ENCODE measurements around the gene GCN1.

The GCN1 gene

DNA sequence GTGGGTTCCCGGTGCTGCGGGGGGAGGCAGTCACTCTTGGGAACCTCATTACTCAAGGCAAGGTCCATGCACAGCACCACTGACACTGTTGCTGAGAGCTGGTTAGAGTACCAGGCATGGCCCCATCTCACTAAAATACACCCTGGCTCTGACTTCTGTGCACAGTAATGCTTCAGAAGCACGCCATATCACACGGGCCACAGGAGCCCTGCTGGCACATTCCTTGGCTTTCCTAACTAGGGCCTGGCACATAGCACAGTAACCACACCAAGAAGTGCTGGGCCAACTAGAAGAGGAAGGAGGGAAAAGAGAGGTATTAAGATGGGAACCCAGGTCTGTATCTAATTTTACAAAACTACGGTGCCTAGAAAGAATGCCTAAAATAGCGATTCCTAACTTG lies 64.5 kb downstream of the GCN1 start:
- no peaks in the 10 kb centered on the region for H3K27me3 ChIP-seq (ENCODE audit: control insufficient read depth, insufficient read depth, low read length)
- H3K36me3 ChIP-seq (ENCODE audit: control insufficient read depth, insufficient read depth, low read length), result peaks cover 57% of the 10 kb centered on the region
- no peak overlapping the region for H3K4me3 ChIP-seq (ENCODE audit: low read length)
- H3K27ac ChIP-seq (ENCODE audit: low read length), result no peak overlapping the region
- H3K9me3 ChIP-seq (ENCODE audit: control insufficient read depth, insufficient read depth, low read length), result no peaks in the 10 kb centered on the region
- no peak for DNase-seq (ENCODE audit: low read depth, low spot score)
- H3K4me1 ChIP-seq (ENCODE audit: control insufficient read depth, insufficient read depth, low read length), result no peaks in the 10 kb centered on the region
- no CpG with 5 or more reads among the region's 6 CpGs for WGBS (ENCODE audit: insufficient coverage, insufficient read length)

DNA sequence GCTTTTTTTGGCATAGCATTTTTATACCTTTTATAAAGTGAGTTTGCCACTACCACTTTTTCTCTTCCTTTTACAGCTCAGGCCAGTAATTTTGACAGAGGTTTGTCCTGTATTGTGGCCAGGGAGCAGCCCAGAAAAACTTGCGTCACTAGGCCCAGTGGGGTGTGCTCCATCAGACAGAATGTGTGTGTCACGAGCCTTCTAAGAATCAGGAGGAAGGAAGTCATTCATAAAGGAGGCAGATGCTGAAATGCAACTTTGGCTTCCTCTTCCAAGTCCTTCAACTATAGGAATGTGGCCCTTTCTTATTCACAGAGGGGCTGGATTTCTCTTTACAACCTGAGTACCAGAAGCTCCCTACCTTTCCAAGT lies 67.9 kb downstream of the GCN1 start:
- Histone ChIP-seq H3K27ac (ENCODE audit: low read length) (no peak overlapping the region), H3K4me3 (ENCODE audit: low read length) (no peak overlapping the region), H3K4me1 (ENCODE audit: control insufficient read depth, insufficient read depth, low read length) (no peaks in the 10 kb centered on the region), H3K27me3 (ENCODE audit: control insufficient read depth, insufficient read depth, low read length) (no peaks in the 10 kb centered on the region), H3K9me3 (ENCODE audit: control insufficient read depth, insufficient read depth, low read length) (no peaks in the 10 kb centered on the region), H3K36me3 (ENCODE audit: control insufficient read depth, insufficient read depth, low read length) (peaks cover 33% of the 10 kb centered on the region)
- no CpG with 5 or more reads among the region's 2 CpGs for WGBS (ENCODE audit: insufficient coverage, insufficient read length)
- DNase-seq (ENCODE audit: low read depth, low spot score), result no peak

DNA sequence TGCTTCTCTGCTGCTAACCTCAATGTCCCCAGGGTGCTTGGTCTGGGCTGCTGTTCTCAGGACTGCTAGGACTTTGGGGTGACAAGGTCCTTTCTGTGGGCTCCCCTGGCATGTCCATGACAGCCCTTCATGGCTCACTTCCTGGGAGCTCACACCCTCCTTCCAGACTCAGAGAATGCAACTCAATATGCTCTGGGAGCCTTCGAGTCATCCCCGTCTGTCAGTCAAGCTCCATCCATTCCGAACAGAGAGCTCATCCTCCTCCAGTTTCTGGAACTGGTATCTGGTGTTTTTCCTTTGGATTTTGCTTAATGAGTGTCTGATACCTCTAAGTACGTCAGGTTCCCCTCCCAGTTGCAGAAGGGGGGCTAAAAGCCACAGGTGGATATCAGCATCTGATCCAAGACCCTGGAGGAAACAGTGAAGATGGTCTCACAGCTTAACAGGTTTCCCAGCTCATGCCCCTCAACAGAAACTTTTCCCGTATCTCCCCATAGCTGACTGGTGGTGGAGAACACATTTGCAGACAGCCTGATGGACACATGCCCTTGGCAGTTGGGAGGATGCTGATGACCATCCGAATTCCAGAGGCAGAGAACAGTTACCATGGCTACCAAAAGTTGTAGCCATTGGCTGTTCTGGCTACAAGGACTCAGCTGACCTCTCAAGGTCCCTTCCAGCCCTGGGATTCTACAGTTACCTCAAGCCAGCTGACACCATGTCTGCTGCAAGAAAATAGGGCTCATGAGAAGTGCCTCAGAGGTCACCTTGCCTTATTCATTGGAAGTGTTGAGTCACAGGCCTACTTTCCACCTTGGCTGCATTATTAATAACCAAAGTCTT lies 68.5 kb downstream of the GCN1 start:
- no peak overlapping the region for H3K4me3 ChIP-seq (ENCODE audit: low read length)

DNA sequence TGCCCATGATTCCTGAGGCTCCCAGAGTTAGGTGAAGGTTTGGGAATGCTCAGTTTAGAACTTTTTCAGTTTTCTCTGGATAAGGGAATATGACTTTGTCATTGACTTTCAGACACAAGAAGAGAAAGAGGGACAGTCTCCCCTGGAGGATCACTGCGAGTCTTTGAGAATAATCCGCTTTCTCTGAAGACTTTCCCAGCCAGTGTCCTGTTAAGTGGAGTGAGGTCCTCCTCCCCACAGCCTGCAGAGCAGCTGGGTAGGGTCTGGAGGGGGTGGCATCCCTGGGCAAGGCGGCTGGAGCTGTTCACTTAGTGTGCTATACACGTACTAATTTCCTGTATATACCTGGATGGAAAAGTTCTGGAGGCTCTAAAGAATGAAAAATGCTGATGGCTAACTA lies 69.5 kb downstream of the GCN1 start:
- no peaks in the 10 kb centered on the region for H3K27me3 ChIP-seq (ENCODE audit: control insufficient read depth, insufficient read depth, low read length)
- peaks cover 19% of the 10 kb centered on the region for H3K36me3 ChIP-seq (ENCODE audit: control insufficient read depth, insufficient read depth, low read length)
- no peaks in the 10 kb centered on the region for H3K4me1 ChIP-seq (ENCODE audit: control insufficient read depth, insufficient read depth, low read length)
- H3K27ac ChIP-seq (ENCODE audit: low read length), result no peak overlapping the region
- DNase-seq (ENCODE audit: low read depth, low spot score), result no peak
- H3K4me3 ChIP-seq (ENCODE audit: low read length), result no peak overlapping the region
- no peaks in the 10 kb centered on the region for H3K9me3 ChIP-seq (ENCODE audit: control insufficient read depth, insufficient read depth, low read length)
- no CpG with 5 or more reads among the region's 4 CpGs for WGBS (ENCODE audit: insufficient coverage, insufficient read length)

More for the DNA sequence above, 68.5 kb downstream of the GCN1 start:
- no peak for DNase-seq (ENCODE audit: low read depth, low spot score)
- H3K27ac ChIP-seq (ENCODE audit: low read length), result no peak overlapping the region
- H3K27me3 ChIP-seq (ENCODE audit: control insufficient read depth, insufficient read depth, low read length), result no peaks in the 10 kb centered on the region
- peaks cover 28% of the 10 kb centered on the region for H3K36me3 ChIP-seq (ENCODE audit: control insufficient read depth, insufficient read depth, low read length)
- no CpG with 5 or more reads among the region's 6 CpGs for WGBS (ENCODE audit: insufficient coverage, insufficient read length)
- no peaks in the 10 kb centered on the region for H3K4me1 ChIP-seq (ENCODE audit: control insufficient read depth, insufficient read depth, low read length)
- H3K9me3 ChIP-seq (ENCODE audit: control insufficient read depth, insufficient read depth, low read length), result no peaks in the 10 kb centered on the region

DNA sequence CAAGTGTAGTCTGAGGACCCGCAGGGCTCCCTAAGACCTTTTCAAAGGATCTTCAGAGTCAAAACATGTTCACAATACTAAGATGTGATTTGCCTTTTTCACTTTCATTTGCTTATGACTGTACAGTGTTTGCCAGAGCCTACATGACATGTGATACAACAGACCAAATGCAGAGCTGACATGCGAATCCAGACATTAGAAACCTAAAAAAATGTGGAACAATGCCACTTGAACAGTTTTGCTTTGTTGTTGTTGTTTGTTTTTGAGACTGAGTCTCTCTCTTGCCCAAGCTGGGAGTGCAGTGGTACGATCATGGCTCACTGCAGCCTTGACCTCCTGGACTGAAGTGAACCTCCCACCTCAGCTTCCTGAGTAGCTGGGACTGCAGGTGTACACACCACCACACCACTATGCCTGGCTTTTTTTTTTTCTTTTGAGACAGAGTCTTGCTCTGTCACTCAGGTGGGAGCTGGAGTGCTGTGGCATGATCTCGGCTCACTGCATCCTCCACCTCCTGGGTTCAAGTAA lies 72.7 kb downstream of the GCN1 start:
- no CpG with 5 or more reads among the region's 4 CpGs for WGBS (ENCODE audit: insufficient coverage, insufficient read length)
- no peak for DNase-seq (ENCODE audit: low read depth, low spot score)
- peaks cover 3% of the 10 kb centered on the region; the same call in 1 of the 2 replicates for H3K4me1 ChIP-seq (ENCODE audit: control insufficient read depth, insufficient read depth, low read length)
- H3K36me3 ChIP-seq (ENCODE audit: control insufficient read depth, insufficient read depth, low read length), result peaks cover 3% of the 10 kb centered on the region; the same call in 1 of the 2 replicates
- H3K27me3 ChIP-seq (ENCODE audit: control insufficient read depth, insufficient read depth, low read length), result no peaks in the 10 kb centered on the region
- H3K9me3 ChIP-seq (ENCODE audit: control insufficient read depth, insufficient read depth, low read length), result no peaks in the 10 kb centered on the region
- H3K27ac ChIP-seq (ENCODE audit: low read length), result no peak overlapping the region
- no peak overlapping the region for H3K4me3 ChIP-seq (ENCODE audit: low read length)

DNA sequence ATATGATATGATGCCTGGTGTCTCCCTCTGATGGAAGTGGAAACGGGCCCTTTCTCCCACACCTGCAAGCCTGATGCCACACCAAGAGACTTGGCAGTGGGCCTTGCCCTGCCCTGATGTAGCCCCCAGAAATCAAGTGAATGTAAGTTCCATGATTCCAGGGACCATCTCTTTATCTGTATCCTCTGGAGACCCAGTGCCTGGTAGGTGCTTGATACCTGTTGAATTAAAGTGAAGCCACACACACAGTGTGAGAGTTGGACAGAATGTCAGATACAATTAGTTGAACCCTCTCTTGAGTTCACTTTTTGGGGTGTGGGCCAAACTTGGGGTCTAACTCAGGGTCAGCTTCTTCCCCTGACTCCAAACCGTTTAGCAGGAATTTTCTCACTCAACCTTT lies 73.2 kb downstream of the GCN1 start:
- DNase-seq (ENCODE audit: low read depth, low spot score), result no peak
- Histone ChIP-seq H3K36me3 (ENCODE audit: control insufficient read depth, insufficient read depth, low read length) (no peaks in the 10 kb centered on the region), H3K4me1 (ENCODE audit: control insufficient read depth, insufficient read depth, low read length) (peaks cover 3% of the 10 kb centered on the region; the same call in 1 of the 2 replicates), H3K9me3 (ENCODE audit: control insufficient read depth, insufficient read depth, low read length) (no peaks in the 10 kb centered on the region), H3K4me3 (ENCODE audit: low read length) (no peak overlapping the region), H3K27ac (ENCODE audit: low read length) (no peak overlapping the region), H3K27me3 (ENCODE audit: control insufficient read depth, insufficient read depth, low read length) (no peaks in the 10 kb centered on the region)
- no CpG with 5 or more reads among the region's 2 CpGs for WGBS (ENCODE audit: insufficient coverage, insufficient read length)

DNA sequence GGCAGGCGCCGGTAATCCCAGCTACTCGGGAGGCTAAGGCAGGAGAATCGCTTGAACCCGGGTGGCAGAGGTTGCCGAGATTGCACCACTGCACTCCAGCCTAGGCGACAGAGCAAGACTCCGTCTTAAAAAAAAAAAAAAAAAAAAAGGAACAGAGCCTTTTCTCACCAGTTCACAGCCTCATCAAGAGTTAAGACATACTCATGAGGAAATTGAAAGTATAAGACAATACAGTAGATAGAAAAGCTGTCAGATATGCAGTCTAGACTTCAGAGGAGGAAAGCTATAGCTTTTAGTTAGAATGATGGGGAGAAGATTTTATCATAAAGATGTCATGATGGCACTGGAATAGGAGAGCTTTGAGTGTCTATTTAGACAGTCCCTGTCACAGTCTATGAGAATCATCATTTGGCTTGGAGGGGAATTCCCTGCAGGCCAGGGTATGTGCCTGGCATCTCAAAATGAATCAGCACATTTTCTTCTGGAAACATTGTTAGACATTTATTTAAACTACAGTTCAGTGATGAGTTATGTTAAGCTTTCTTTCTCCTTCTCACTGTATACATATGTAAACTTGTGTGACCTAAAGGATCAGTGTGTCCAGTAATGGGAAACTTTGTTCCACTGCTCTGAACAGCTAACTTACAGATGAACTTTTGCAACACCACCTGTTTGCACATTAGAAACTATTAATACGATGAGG lies 75.1 kb downstream of the GCN1 start:
- peaks cover 3% of the 10 kb centered on the region; the same call in 1 of the 2 replicates for H3K4me1 ChIP-seq (ENCODE audit: control insufficient read depth, insufficient read depth, low read length)
- H3K27me3 ChIP-seq (ENCODE audit: control insufficient read depth, insufficient read depth, low read length), result no peaks in the 10 kb centered on the region
- H3K36me3 ChIP-seq (ENCODE audit: control insufficient read depth, insufficient read depth, low read length), result no peaks in the 10 kb centered on the region
- DNase-seq (ENCODE audit: low read depth, low spot score), result no peak
- no peaks in the 10 kb centered on the region for H3K9me3 ChIP-seq (ENCODE audit: control insufficient read depth, insufficient read depth, low read length)
- H3K27ac ChIP-seq (ENCODE audit: low read length), result no peak overlapping the region
- WGBS (ENCODE audit: insufficient coverage, insufficient read length), result no CpG with 5 or more reads among the region's 9 CpGs
- no peak overlapping the region for H3K4me3 ChIP-seq (ENCODE audit: low read length)

DNA sequence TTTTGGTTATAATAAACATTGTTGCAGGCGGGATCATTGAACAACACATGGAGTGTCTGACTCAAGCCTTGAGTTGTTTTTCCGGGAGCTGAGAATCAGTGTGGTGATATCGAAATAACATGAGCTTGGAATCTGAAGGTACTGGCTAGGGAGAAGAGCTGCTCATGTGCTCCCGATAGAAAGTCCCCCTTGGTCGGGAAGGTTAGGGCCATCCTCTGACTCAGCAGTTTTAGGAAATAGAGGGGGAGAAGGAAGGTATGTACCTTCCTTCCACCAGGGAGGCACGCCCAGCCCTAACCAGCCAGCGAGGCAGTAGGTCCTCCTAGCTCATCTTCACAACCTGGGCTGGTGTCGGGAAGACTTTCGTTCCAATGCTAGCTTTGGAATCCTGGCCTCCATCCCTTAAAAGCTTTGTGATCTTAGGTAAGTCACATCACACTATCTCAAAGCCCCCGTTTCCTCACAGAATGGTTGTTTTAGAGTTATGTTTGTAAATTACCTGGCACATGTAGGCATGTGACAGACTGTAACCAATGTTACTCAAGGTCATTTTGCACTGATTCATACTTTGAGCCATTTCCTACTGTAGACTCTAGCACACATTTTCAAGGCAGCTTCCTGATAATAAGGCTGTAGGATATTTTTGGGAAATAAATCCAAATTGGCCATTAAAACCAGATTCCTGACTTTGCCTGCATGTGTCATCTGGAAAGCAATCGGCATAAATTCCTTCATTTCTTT lies 76.0 kb downstream of the GCN1 start:
- H3K27me3 ChIP-seq (ENCODE audit: control insufficient read depth, insufficient read depth, low read length), result no peaks in the 10 kb centered on the region
- no peak overlapping the region for H3K27ac ChIP-seq (ENCODE audit: low read length)
- H3K36me3 ChIP-seq (ENCODE audit: control insufficient read depth, insufficient read depth, low read length), result no peaks in the 10 kb centered on the region; the same call in 1 of the 2 replicates
- no peak for DNase-seq (ENCODE audit: low read depth, low spot score)
- H3K4me1 ChIP-seq (ENCODE audit: control insufficient read depth, insufficient read depth, low read length), result peaks cover 3% of the 10 kb centered on the region; the same call in 1 of the 2 replicates
- no CpG with 5 or more reads among the region's 11 CpGs for WGBS (ENCODE audit: insufficient coverage, insufficient read length)
- H3K4me3 ChIP-seq (ENCODE audit: low read length), result peak overlapping the region; percentile 60; the same call in 1 of the 2 replicates
- no peaks in the 10 kb centered on the region for H3K9me3 ChIP-seq (ENCODE audit: control insufficient read depth, insufficient read depth, low read length)

DNA sequence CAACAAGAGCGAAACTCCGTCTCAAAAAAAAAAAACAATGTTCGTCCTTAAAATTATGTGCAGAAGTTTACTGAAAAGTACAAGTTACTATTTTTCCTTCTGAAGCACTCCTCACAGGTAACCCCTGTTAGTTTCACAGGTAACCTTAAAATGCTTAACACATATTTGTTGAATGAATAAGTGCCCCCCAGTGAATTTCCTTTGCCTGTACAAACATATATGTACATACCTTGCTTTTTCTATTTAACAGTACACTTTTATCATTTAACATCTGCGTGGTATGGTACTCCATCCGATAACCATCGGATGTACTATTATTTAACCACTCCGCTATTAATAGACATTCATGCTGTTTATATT lies 76.6 kb downstream of the GCN1 start:
- no peaks in the 10 kb centered on the region for H3K27me3 ChIP-seq (ENCODE audit: control insufficient read depth, insufficient read depth, low read length)
- no peak overlapping the region for H3K27ac ChIP-seq (ENCODE audit: low read length)
- peak overlapping the region; percentile 60; the same call in 1 of the 2 replicates for H3K4me3 ChIP-seq (ENCODE audit: low read length)
- no peaks in the 10 kb centered on the region; the same call in 1 of the 2 replicates for H3K36me3 ChIP-seq (ENCODE audit: control insufficient read depth, insufficient read depth, low read length)
- no CpG with 5 or more reads among the region's 7 CpGs for WGBS (ENCODE audit: insufficient coverage, insufficient read length)
- no peak for DNase-seq (ENCODE audit: low read depth, low spot score)
- H3K4me1 ChIP-seq (ENCODE audit: control insufficient read depth, insufficient read depth, low read length), result peaks cover 3% of the 10 kb centered on the region; the same call in 1 of the 2 replicates
- H3K9me3 ChIP-seq (ENCODE audit: control insufficient read depth, insufficient read depth, low read length), result no peaks in the 10 kb centered on the region
